GM19238 (cell line): ENCODE results near the gene HS2ST1.
"Not testable (repeated sequence)": the region's sequence is repeated elsewhere in the genome, so short reads cannot be mapped to it uniquely, and the experiment has no call there.

Source experiments
- DNase-seq: peaks from one replicate; pipeline ENCODE4 v3.0.0; 2011; ENCODE audit warnings: low spot score; ENCODE audit not compliant: insufficient read length

Gene HS2ST1

DNA sequence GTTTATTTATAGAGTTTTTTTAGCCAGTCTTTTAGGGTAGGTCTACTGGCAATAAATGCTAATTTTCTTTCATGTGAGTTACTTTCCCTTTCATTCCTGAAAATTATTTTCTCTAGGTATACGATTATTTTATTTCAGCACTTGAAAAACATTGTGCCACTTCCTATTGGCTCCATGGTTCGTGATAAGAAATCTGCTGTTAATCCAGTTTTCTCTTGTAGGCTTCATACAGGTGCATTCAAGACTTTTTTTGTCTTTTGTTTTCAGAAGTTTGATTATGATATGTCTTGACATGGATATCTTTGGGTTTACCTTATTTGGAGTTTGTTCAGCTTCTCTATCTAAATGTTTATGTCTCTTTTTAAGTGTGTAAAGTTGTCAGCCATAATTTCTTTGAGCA lies 148.3 kb downstream of the HS2ST1 start:
- no peak for DNase-seq

DNA sequence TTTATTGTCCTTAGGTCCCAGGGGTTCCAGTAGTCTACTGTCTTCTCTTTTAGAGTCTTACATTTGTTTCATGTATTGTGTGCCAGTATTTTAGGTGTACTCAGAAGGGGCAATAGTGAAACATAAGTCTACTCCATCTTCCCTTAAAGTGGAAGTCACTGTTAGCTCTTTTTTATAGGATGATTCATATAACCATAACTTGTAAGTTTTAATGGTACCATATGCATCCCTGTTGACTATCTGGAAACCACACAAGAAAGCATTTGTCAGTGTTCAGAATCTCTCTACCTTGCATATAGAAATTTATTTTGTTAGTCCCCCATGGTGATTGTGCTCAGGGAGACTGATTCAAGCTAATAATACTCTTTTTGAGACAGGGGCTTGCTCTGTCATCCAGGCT lies 149.9 kb downstream of the HS2ST1 start:
- DNase-seq: no peak

DNA sequence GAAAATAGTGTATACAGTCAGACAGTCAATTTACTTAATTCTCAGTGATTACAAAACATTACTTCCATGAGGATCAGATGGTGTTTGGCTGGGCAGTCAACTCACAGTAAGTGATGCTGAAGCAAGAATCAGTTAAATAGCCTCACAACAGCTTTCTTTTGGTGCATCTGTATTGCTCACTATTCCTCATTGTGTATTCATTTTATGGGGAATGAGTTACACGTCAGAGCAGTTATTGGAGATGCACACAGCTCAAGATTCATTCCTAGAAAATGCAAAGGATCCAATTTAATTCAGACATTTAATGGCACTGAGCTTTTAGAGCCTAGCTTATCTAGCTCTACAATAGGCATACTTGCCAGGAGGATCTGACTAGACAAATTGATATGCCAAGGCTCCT lies 150.6 kb downstream of the HS2ST1 start:
- no peak for DNase-seq

DNA sequence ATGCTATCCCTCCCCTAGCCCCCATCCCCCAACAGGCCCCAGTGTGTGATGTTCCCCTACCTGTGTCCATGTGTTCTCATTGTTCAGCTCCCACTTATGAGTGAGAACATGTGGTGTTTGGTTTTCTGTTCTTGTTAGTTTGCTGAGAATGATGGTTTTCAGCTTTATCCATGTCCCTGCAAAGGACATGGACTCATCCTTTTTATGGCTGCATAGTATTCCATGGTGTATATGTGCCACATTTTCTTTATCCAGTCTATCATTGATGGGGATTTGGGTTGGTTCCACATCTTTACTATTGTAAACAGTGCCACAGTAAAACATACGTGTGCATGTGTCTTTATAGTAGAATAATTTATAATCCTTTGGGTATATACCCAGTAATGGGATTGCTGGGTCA lies 152.3 kb downstream of the HS2ST1 start:
- not testable (repeated sequence) for DNase-seq

DNA sequence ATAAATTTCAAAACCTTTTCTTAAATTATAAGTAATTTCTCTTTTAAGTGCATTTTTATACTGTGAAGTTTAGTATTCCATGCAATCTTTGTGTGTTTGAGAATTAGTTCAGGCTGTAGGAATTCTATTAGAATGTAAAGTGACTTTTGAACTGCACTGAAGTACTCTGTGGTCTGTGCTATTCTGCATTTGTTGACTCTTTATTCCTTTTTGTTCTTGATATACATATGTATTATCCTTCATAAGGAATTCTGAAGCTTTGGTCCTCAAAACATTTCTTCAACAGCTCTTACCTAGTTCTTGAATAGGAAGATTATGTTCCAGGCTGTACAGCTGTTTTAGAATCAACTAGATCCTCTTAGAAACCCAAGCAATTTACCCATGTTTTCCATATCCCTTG lies 158.0 kb downstream of the HS2ST1 start:
- DNase-seq: no peak

DNA sequence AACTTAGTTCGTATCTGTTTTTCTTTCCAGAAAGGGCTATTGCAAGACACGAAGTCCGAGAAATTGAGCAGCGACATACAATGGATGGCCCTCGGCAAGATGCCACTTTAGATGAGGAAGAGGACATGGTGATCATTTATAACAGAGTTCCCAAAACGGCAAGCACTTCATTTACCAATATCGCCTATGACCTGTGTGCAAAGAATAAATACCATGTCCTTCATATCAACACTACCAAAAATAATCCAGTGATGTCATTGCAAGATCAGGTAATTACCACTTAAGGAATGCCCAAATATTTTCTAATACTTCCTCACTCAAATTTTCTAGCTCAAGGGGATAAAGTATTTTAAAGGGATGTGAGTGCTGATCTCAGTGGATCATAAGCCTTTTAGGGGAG lies 158.5 kb downstream of the HS2ST1 start:
- no peak for DNase-seq

DNA sequence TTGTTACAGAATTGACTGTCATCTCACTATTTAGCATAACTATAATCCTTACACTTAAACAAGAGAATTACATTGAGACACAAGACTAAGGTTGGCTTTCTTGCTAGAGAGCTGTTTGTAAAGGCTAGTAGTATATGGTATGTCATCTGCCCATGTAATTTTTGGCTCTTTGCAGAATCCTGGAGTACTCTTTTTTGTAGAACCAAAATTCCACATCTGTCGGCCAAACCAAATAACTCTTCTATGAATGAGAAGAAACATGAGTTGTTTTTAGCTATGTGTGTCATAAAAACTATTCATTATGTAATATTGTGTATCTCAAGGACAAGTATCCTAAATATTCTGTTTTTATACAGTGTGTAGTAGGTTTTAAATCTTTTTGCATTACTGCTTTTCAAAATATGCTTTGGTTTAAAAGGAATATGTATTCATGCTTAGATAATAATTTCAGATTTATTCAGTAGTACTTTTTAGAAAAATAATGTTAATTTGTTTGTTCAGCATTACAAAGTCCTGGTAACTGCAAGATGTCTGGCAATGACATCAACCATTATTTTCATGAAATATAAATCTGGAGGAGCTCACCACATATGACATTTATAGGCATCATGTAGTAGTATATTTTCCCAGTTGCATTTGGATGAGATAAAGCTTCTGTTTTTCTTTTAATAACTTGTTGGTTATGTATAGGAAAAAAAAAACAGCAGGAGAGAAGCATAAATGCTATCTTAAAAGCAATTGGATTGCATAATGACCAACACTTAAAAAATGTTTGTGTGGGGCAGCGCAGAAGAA lies 159.8 kb downstream of the HS2ST1 start:
- no peak for DNase-seq

DNA sequence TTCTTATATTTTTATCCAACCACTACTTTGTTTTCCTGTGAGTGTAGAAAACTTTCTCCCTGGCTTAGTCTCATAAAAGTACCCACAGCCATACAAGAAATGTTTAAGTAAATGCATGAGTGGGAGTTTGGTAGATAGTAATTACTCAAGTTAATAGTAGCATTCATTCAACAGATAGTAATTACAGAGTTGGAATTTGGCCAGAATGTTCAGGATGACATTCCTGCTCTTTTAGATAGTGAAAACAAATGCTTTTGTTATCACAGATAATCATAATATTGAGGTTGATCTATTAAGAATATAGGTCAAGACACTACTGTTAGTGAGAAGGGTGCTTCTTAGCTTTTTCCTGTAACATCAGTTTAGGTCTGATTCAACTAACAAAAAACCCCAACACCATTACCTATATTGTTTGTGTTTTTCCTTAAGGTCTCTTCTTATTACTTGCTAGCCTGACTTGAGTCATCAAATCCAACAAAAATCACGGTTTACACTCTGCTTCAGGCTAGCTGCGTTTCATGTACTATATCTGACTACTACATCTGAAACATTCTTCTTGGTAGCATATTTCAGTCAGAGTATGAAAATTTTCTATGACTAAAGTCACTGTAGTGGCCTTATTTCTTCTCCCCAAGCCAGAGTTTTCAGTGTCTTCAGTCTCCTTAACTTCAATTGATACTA lies 163.7 kb downstream of the HS2ST1 start:
- DNase-seq: no peak

DNA sequence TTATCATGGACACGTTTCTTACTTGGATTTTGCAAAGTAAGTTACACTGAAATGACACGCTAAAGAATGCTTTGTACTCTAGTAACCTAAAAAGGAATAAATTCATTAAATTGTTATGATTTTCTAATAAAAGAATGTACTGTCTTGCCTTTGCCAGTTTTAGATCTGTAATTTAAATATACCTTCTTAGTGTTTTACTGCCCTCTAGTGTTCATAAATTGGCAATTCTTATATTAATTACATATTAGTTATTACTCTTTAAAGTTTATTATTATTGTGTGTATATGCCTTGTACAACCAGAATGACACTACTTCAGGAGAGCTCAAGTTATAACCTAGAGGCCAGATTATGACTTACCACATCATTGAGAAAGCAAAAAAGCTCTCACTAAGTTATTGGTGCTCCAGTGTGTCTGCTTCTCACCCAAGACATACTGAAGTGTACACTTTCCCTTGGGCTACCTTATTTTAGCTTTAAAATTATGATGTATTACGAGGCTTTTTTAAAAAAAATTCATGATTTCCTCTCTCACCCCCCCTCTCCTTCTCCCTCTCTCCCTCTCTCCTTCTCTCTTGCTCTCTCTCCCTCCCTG lies 169.9 kb downstream of the HS2ST1 start:
- no peak for DNase-seq

DNA sequence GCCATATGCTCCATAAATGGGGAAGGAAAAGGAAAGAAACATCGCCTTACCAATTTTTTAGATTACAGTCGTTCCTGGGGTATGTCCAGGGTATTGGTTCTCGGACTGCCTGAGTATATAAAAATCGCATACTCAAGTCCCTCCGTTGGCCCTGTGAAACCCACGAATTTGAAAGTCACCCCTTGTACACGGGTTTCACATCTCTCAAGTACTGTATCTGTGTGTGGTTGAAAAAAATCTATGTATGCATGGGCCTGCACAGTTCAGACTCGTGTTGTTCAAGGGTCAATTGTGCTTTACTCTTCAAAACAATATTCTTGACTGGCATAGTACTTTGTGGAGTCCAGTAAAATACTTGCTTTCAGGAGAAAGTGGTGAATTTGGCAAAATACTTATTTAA lies 171.7 kb downstream of the HS2ST1 start:
- no peak for DNase-seq

DNA sequence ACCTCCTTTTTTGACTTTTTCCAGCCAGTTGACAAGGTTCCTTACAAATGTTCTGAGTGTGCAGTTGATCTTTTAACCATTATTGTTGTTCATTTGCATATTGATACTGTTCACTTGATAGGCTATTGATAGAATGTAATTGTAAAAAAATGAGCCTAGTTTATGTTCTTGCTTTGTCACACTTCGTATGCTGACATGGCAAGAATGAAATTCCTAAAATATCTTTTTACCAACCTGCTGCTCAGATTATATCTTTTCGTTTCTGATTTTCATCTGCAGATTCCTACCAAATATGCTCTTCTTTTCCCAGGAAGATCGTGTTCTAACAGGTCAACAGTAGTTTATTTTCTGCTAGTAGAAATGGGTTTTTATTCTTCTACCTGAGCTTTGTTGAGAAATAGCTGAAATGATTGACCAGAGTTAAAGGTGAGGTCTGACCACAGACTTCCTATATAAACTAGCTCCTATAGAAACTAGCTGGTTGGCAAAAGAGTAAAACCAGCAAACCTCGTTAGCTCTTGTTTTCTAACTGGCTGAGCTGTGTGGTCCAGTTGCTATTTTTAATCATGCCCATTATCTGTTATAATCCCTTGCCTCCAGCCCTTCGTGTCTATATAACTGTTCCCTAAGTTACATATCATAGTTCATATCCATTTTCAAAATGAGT lies 174.8 kb downstream of the HS2ST1 start:
- no peak for DNase-seq

DNA sequence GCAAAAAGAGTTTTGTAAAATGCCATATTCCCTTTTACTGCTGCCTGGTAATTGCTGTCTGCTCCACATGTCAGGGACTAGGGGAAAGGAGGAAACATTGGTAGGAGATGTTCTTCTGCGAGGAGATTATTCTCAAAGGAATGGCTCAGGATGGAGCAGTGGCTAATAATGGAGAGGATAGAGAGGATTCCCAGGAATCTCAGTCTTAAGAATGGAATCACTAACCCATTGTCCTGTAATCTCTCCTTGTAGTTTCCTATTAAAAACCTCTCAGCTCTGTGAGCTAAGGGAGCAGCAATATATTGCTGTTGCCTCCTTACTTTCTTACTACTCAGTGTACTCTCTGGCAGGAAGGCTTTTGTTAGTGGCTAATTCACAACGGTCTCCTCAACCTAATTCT lies 175.4 kb downstream of the HS2ST1 start:
- no peak for DNase-seq

DNA sequence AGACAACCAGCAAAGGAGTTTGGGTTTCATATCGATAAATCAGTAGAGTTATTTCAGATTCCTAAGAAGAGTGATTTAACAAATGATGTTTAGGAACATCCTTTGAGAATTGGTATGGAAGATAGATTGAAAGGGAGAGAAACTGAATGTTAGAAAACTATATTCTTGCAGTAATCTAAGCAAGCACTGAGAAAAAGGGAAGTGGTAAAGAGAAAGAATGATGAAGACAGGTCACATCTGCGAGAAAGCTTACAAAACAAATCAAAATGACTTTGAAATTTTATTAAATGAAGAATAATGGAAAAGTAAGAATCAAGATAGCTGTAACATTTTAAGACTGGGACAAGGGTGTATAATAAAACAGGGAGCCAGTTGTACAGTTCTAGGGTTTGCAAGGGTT lies 177.0 kb downstream of the HS2ST1 start:
- DNase-seq: no peak

DNA sequence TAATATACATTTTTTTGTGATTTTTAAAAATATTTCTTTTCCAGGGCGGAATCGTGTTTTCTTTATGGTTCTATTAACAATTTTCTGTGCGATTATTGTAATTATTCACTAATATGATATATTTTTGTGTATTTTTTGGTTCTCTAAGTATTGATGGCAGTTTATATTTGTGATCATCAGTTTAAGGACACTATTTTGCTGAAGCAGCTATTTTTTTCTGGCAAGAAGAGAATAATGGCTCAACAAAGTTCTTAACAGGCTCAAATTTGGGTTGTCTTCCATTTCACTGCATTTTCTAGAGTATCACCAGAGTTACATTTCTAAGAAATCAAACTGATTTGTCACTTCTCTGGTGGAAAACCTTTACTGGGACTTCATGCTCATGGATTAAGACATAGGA lies 178.4 kb downstream of the HS2ST1 start:
- no peak for DNase-seq

DNA sequence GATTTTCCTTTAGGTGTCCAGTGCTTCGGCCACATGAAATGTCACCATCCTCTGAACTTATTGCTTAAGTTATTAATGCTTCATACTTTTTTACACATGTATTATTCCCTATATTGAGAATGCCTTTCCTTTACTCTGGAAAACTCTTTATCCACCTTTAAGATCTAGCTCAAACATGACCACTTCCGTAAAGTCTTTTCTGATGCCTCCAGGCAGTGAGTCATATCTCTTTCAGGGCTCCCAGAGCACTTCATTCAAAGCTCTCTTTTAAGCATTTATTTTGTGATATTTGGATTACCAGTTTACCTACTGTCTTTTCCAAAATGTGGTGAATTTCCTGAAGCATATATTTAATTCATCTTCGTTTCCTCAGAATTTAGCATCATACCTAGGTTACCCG lies 178.9 kb downstream of the HS2ST1 start:
- DNase-seq: no peak

DNA sequence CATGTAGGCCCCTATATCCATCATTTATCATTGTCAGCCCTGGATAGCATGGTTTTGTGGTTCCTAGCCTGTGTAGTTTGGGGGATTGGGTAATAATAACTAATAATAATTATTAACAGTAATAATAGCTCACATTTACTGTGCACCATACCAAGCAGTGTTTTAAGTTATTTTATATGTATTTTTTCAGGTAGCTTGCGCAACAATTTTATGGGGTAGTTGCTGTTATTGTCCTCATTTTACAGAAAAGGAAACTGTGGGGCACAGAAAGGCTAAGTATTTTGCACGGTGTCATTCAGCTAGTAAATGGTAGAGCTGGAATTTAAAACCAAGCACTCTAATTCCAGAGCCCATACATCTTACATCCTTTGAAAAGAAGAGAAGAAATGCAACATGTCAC lies 179.8 kb downstream of the HS2ST1 start:
- DNase-seq: no peak

DNA sequence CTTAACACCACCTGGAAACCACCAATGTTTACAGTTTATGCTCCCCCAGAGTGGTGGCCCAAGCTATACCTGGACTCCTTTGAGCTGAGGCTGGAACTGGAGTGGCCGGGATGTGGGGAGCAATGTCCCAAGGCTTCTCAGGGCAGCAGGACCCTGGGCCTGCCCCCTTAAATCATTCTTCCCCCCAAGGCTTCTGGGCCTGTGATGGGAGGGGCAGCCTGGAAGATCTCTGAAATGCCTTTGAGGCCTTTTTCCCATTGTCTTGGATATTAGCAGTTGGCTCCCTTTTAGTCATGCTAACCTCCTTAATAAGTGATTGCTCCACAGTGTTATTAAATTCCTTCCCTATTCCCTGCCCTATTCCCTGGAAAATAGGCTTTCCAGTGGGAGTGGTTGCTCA lies 185.8 kb downstream of the HS2ST1 start:
- no peak for DNase-seq

DNA sequence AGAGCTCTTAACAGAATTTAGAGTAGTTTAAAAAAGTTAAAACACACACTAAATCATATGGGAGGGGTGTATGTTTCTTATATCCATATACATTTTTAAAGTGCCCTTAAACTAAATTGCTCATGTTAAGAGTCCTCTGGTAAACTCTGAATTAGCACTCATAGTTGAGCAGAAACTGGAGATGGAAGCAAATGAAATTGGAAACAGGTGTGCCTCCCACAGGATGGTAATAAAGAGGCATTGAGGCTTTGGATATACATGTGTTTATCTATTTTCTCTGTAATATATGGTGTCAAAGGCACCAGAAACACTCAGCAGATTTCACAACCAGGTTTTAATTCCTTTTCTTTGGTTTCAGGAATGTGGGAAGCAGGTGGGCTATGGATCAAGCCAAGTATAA lies 188.6 kb downstream of the HS2ST1 start:
- DNase-seq: no peak

DNA sequence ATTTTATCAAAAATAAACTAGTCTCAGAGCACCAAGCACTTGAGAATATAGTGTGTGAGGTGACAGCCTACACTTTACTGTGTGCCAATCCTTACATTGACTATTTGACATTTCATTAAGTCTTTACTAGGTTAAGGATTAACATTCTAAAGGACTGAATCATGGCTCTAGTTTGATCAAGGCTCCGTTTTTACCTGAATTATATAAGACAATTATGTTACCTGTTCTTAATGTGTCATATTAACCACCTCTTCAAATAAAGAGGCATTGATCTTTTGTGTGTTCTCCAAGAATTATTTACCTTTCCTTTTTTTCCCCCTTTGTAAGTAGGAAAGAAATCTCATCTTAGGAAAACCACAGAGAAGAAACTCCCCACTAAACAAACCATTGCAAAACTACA lies 189.7 kb downstream of the HS2ST1 start:
- no peak for DNase-seq

DNA sequence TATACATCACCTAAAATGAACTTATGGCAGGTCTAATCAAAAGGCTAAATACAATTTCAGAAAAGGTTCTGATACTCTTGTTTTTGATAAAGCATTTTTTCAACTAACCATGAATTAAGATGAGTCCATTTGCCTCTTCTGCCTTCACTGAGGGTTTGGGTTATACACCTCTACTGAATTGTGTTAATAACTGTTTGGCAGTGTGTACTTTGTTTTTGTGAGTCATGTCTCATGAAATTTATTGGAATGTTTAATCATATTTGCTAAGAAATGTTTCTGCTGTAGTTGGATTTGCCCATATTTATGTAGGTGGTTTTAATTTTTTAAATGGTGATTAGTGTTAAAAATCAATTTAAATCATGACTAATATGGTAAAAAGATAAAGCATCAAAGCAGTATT lies 190.5 kb downstream of the HS2ST1 start:
- DNase-seq: no peak

DNA sequence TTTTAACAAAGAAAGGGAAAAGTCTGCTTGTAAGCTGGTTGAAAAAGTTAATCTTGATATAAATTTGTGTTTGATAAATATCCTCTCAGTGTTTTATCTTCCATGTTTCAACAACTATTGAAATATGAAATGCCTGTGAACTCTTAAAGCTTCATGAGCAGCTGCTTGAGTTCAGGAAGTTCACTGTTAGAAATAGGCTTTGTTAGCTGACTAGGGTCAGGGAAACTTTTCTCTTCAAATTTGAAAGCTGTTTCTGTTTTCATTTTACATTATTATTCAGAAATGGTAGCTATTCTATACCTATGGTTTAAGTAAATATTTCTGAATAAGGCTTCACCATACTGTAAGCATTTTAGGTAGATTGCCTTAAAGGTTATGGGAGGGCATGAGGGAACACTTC lies 191.7 kb downstream of the HS2ST1 start:
- DNase-seq: no peak

DNA sequence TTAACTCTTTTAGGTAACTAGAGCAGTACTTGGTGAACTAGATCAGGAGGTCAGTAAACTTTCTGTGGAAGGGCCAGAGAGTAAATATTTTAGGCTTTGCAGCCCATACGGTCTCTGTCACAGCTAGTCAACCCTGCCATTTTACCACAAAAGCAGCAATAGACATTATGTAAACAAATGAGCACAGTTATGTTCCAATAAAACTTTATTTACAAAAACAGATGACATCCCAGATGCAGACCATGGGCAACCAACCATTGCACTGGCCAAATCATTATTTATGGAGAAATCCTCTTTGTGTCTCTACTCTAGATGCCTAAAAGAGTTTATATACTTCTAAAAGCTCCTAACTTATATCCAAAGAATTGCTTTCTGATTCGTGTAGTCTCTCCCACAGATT lies 192.4 kb downstream of the HS2ST1 start:
- DNase-seq: no peak
